HCT116 (cell line): ENCODE measurements around the gene ADAR. TPM values are rescaled to one million over a fixed set of nuclear protein-coding genes. Genes with fewer than 3 reads are reported as not detected.

Experiments
- ATAC-seq: fragments of 200-7000 bp; cut with Tn5 transposase; 2 replicates; pipeline ENCODE4 v1.9.1; 2020; ENCODE audit warnings: mild to moderate bottlenecking, moderate library complexity
- BruUV-seq: library from RNA; stranded (reverse); fragments of 400-500 nt; replicated peaks from 2 replicates; lab custom pipeline; 2021; lab: Mats Ljungman, UMichigan
- CTCF ChIA-PET: fragments of 300-600 bp; sonication (Branson Sonifier 250); formaldehyde crosslinking; loops from one replicate; lab custom pipeline; 2021; ENCODE audit warnings: antibody characterized with exemption; lab: Charles Lee
- POLR2A ChIA-PET: fragments of 300-600, 350-600 bp; sonication (Branson Sonifier 250); formaldehyde crosslinking; loops from one replicate; lab custom pipeline; 2021; ENCODE audit warnings: antibody characterized with exemption; lab: Charles Lee
- RAD21 ChIA-PET, 2 experiments: fragments of 300-600 bp; sonication (Branson Sonifier 250); formaldehyde crosslinking; loops; one replicate each; lab custom pipeline; 2023; ENCODE audit warnings: low total read pairs in 2 of 2; ENCODE audit not compliant: uncharacterized antibody in 2 of 2, unreplicated experiment in 2 of 2, low non-redundant PET in 1 of 2; lab: Charles Lee
- DNase-seq: peaks from one replicate; pipeline ENCODE4 v3.0.0-alpha.2; 2010; ENCODE audit warnings: low read depth, low spot score
- H2AFZ ChIP-seq: fragments of 200-600 bp; shearing (Covaris generic), sonication (generic); 2 replicates; pipeline ENCODE4 v1.6.1; 2017; ENCODE audit warnings: low read depth, mixed run types, mixed read lengths, antibody characterized with exemption, low read length; ENCODE audit not compliant: poor library complexity, severe bottlenecking
- H3K27ac ChIP-seq: 2 replicates; pipeline ENCODE4 v1.5.1; 2012; ENCODE audit warnings: low read depth, low read length
- H3K27me3 ChIP-seq: fragments of 200-600 bp; sonication (generic); 2 replicates; pipeline ENCODE4 v1.6.1; 2016; ENCODE audit warnings: mixed run types, low read length, mixed read lengths; ENCODE audit not compliant: insufficient read depth
- H3K36me3 ChIP-seq, 2 experiments: fragments of 200-500 bp in 1 of 2; fragments of 200-600 bp in 1 of 2; sonication (Bioruptor generic) in 1 of 2; sonication (generic) in 1 of 2; 2 replicates each; pipeline versions ENCODE4 v1.5.1 to v1.6.1; 2014 to 2016; ENCODE audit warnings: low read length in 2 of 2, inconsistent platforms in 1 of 2, mixed read lengths in 1 of 2, mixed run types in 1 of 2; ENCODE audit not compliant: insufficient read depth in 2 of 2, control insufficient read depth in 1 of 2
- H3K4me1 ChIP-seq, 2 experiments: fragments of 200-600 bp in 1 of 2; sonication (generic) in 1 of 2; 2 replicates each; pipeline versions ENCODE4 v1.5.1 to v1.6.1; 2012 to 2017; ENCODE audit warnings: low read length in 2 of 2, inconsistent platforms in 1 of 2, mild to moderate bottlenecking in 1 of 2, mixed read lengths in 1 of 2, mixed run types in 1 of 2, moderate library complexity in 1 of 2; ENCODE audit not compliant: insufficient read depth in 2 of 2, control insufficient read depth in 1 of 2
- H3K4me2 ChIP-seq: fragments of 200-600 bp; sonication (generic); 2 replicates; pipeline ENCODE4 v1.6.1; 2017; ENCODE audit warnings: mixed run types, low read length, mixed read lengths
- H3K4me3 ChIP-seq, 2 experiments: fragments of 200-600 bp in 1 of 2; sonication (generic) in 1 of 2; replicated peaks in 1 of 2; 2 replicates each; pipeline ENCODE4 v1.5.1; 2011 to 2016; ENCODE audit warnings: low read length in 2 of 2, control low read depth in 1 of 2, low read depth in 1 of 2, mild to moderate bottlenecking in 1 of 2, mixed read lengths in 1 of 2, mixed run types in 1 of 2
- H3K79me2 ChIP-seq: fragments of 200-600 bp; sonication (generic); 2 replicates; pipeline ENCODE4 v1.6.1; 2017; ENCODE audit warnings: mild to moderate bottlenecking, mixed run types, low read length, moderate library complexity, mixed read lengths; ENCODE audit not compliant: insufficient read depth
- H3K9ac ChIP-seq: fragments of 200-600 bp; sonication (generic); 2 replicates; pipeline ENCODE4 v1.6.1; 2016; ENCODE audit warnings: low read length, mixed read lengths
- H3K9me2 ChIP-seq: fragments of 200-600 bp; sonication (generic), shearing (Covaris generic); 2 replicates; pipeline ENCODE4 v1.6.1; 2017; ENCODE audit warnings: mixed run types, mild to moderate bottlenecking, moderate library complexity; ENCODE audit not compliant: insufficient read depth
- H3K9me3 ChIP-seq, 2 experiments: fragments of 200-500 bp in 1 of 2; fragments of 200-600 bp in 1 of 2; sonication (Bioruptor generic) in 1 of 2; sonication (generic) in 1 of 2; 2 replicates each; pipeline ENCODE4 v1.6.1; 2014 to 2017; ENCODE audit warnings: low read length in 2 of 2, mixed read lengths in 2 of 2, inconsistent platforms in 1 of 2, low read depth in 1 of 2, mild to moderate bottlenecking in 1 of 2, mixed run types in 1 of 2, moderate library complexity in 1 of 2; ENCODE audit not compliant: control insufficient read depth in 1 of 2, insufficient read depth in 1 of 2
- H4K20me1 ChIP-seq: fragments of 200-600 bp; sonication (generic), shearing (Covaris generic); 2 replicates; pipeline ENCODE4 v1.6.1; 2017; ENCODE audit warnings: mixed run types, mild to moderate bottlenecking, moderate library complexity; ENCODE audit not compliant: insufficient read depth
- ATF3 ChIP-seq: IDR thresholded peaks from 2 replicates; pipeline ENCODE4 v1.6.1; 2012
- CEBPB ChIP-seq: IDR thresholded peaks from 2 replicates; pipeline ENCODE4 v1.6.1; 2012; ENCODE audit warnings: low read depth
- ELF1 ChIP-seq: IDR thresholded peaks from 2 replicates; pipeline ENCODE4 v1.6.1; 2012; ENCODE audit warnings: low read depth, borderline replicate concordance
- EZH2 ChIP-seq: fragments of 200-600 bp; sonication (generic); IDR thresholded peaks from 2 replicates; pipeline ENCODE4 v1.6.1; 2017; ENCODE audit warnings: antibody characterized with exemption, mixed run types
- EZH2phosphoT487 ChIP-seq: fragments of 200-600 bp; IDR thresholded peaks from 2 replicates; pipeline ENCODE4 v1.6.1; 2018; ENCODE audit warnings: antibody characterized with exemption, borderline replicate concordance
- POLR2A ChIP-seq: IDR thresholded peaks from 2 replicates; pipeline ENCODE4 v1.7.0; 2011; ENCODE audit warnings: borderline replicate concordance; ENCODE audit not compliant: insufficient read depth, insufficient read length; ENCODE audit errors: extremely low read depth
- RAD21 ChIP-seq: IDR thresholded peaks from 2 replicates; pipeline ENCODE4 v1.6.1; 2012; ENCODE audit warnings: low read depth, mild to moderate bottlenecking
- SP1 ChIP-seq: IDR thresholded peaks from 2 replicates; pipeline ENCODE4 v1.6.1; 2012; ENCODE audit warnings: low read depth
- SRF ChIP-seq: IDR thresholded peaks from 2 replicates; pipeline ENCODE4 v1.6.1; 2012; ENCODE audit warnings: low read depth
- TCF7L2 ChIP-seq: IDR thresholded peaks from 2 replicates; pipeline ENCODE4 v1.7.0; 2011; ENCODE audit warnings: borderline replicate concordance, inconsistent platforms; ENCODE audit not compliant: insufficient read depth, insufficient read length; ENCODE audit errors: extremely low read depth
- ZFX ChIP-seq: fragments of 450-650 bp; IDR thresholded peaks from 2 replicates; pipeline ENCODE4 v1.6.1; 2017
- ZNF274 ChIP-seq: fragments of 200-500 bp; sonication (Bioruptor generic); IDR thresholded peaks from 2 replicates; pipeline ENCODE4 v1.6.1; 2014; ENCODE audit warnings: mild to moderate bottlenecking, low read depth, low read length, inconsistent platforms
- intact Hi-C: fragments of 100-400 bp; cut with micrococcal nuclease; formaldehyde crosslinking; loops from 2 replicates; pipeline ENCODE4 v1.10.0; 2022
- total RNA-seq: library from RNA; stranded (reverse); gene quantifications from one replicate; pipeline ENCODE4 v1.2.1, GENCODE V29; 2021; ENCODE audit not compliant: unreplicated experiment
- TF ChIP-seq, protein P1 (sequence below): IDR thresholded peaks from 2 replicates; pipeline ENCODE4 v1.6.1; 2012
- TF ChIP-seq, protein P2 (sequence below): IDR thresholded peaks from 2 replicates; pipeline ENCODE4 v1.6.1; 2012; ENCODE audit warnings: low read depth
- TF ChIP-seq, protein P3 (sequence below), 3 experiments: fragments of 200-600 bp in 1 of 3; sonication (generic) in 1 of 3; IDR thresholded peaks in 2 of 3; conservative IDR thresholded peaks in 1 of 3; 2 replicates each; pipeline ENCODE4 v1.5.1; 2012 to 2017; ENCODE audit warnings: low read depth in 2 of 3, low read length in 2 of 3, antibody characterized with exemption in 1 of 3, borderline replicate concordance in 1 of 3, control low read depth in 1 of 3, mild to moderate bottlenecking in 1 of 3, mixed read lengths in 1 of 3, mixed run types in 1 of 3, moderate library complexity in 1 of 3; ENCODE audit not compliant: insufficient read depth in 1 of 3

ADAR gene
- total RNA-seq, 1 experiment from 2014 or later, result 169 TPM

DNA sequence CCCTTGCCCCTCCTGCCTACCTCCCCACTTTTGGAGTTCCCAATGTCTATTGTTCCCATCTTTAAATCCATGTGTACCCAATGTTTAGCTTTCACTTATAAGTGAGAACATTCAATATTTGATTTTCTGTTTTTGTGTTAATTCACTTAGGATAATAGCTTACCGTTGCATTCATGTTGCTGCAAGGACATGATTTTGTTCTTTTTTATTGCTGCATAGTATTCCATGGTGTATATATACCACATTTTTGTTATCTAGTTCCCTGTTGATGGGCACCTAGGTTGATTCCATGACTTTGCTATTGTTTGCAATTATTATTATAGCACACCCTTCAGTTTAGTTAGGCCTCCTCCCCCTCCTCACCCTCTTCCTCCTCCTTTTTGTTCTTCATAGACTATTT lies 33.5 kb upstream of the ADAR start:
- no peak overlapping the region for H2AFZ ChIP-seq
- TF ChIP-seq TCF7L2 (no peak), SP1 (no peak), EZH2phosphoT487 (no peak), EZH2 (no peak), POLR2A (no peak), ZFX (no peak), CEBPB (no peak), ELF1 (no peak), ZNF274 (no peak), SRF (no peak), ATF3 (no peak), RAD21 (no peak)
- TF ChIP-seq, protein P1, sequence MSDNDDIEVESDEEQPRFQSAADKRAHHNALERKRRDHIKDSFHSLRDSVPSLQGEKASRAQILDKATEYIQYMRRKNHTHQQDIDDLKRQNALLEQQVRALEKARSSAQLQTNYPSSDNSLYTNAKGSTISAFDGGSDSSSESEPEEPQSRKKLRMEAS, result no peak
- TF ChIP-seq, protein P2, sequence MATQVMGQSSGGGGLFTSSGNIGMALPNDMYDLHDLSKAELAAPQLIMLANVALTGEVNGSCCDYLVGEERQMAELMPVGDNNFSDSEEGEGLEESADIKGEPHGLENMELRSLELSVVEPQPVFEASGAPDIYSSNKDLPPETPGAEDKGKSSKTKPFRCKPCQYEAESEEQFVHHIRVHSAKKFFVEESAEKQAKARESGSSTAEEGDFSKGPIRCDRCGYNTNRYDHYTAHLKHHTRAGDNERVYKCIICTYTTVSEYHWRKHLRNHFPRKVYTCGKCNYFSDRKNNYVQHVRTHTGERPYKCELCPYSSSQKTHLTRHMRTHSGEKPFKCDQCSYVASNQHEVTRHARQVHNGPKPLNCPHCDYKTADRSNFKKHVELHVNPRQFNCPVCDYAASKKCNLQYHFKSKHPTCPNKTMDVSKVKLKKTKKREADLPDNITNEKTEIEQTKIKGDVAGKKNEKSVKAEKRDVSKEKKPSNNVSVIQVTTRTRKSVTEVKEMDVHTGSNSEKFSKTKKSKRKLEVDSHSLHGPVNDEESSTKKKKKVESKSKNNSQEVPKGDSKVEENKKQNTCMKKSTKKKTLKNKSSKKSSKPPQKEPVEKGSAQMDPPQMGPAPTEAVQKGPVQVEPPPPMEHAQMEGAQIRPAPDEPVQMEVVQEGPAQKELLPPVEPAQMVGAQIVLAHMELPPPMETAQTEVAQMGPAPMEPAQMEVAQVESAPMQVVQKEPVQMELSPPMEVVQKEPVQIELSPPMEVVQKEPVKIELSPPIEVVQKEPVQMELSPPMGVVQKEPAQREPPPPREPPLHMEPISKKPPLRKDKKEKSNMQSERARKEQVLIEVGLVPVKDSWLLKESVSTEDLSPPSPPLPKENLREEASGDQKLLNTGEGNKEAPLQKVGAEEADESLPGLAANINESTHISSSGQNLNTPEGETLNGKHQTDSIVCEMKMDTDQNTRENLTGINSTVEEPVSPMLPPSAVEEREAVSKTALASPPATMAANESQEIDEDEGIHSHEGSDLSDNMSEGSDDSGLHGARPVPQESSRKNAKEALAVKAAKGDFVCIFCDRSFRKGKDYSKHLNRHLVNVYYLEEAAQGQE, result no peak
- TF ChIP-seq, protein P3, sequence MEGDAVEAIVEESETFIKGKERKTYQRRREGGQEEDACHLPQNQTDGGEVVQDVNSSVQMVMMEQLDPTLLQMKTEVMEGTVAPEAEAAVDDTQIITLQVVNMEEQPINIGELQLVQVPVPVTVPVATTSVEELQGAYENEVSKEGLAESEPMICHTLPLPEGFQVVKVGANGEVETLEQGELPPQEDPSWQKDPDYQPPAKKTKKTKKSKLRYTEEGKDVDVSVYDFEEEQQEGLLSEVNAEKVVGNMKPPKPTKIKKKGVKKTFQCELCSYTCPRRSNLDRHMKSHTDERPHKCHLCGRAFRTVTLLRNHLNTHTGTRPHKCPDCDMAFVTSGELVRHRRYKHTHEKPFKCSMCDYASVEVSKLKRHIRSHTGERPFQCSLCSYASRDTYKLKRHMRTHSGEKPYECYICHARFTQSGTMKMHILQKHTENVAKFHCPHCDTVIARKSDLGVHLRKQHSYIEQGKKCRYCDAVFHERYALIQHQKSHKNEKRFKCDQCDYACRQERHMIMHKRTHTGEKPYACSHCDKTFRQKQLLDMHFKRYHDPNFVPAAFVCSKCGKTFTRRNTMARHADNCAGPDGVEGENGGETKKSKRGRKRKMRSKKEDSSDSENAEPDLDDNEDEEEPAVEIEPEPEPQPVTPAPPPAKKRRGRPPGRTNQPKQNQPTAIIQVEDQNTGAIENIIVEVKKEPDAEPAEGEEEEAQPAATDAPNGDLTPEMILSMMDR (IDR thresholded peaks at IDR 0.05 in 2 of 3, conservative IDR thresholded peaks at IDR 0.05 in 1 of 3; ENCODE audit: borderline replicate concordance in 1 of 3, insufficient read depth in 1 of 3, low read depth in 2 of 3, low read length in 2 of 3), result no peak
- no peaks in the 10 kb centered on the region for H3K27me3 ChIP-seq
- no peaks in the 10 kb centered on the region for H3K36me3 ChIP-seq
- RAD21 ChIA-PET, result no interaction called here
- no peaks in the 10 kb centered on the region for H3K4me1 ChIP-seq
- H3K9ac ChIP-seq, result no peak overlapping the region
- BruUV-seq, result no TSS peak
- no peak for ATAC-seq
- POLR2A ChIA-PET, result no interaction called here
- H4K20me1 ChIP-seq, result no peaks in the 10 kb centered on the region
- no peaks in the 10 kb centered on the region for H3K79me2 ChIP-seq
- H3K27ac ChIP-seq, result no peak overlapping the region
- H3K9me3 ChIP-seq, result no peaks in the 10 kb centered on the region
- no peak for DNase-seq
- CTCF ChIA-PET, result no interaction called here
- H3K9me2 ChIP-seq, result no peaks in the 10 kb centered on the region
- H3K4me2 ChIP-seq, result no peak overlapping the region
- intact Hi-C loops, result no loop called here
- H3K4me3 ChIP-seq, result no peak overlapping the region
